ENCODE results near the gene ETV5.

Gene ETV5

DNA sequence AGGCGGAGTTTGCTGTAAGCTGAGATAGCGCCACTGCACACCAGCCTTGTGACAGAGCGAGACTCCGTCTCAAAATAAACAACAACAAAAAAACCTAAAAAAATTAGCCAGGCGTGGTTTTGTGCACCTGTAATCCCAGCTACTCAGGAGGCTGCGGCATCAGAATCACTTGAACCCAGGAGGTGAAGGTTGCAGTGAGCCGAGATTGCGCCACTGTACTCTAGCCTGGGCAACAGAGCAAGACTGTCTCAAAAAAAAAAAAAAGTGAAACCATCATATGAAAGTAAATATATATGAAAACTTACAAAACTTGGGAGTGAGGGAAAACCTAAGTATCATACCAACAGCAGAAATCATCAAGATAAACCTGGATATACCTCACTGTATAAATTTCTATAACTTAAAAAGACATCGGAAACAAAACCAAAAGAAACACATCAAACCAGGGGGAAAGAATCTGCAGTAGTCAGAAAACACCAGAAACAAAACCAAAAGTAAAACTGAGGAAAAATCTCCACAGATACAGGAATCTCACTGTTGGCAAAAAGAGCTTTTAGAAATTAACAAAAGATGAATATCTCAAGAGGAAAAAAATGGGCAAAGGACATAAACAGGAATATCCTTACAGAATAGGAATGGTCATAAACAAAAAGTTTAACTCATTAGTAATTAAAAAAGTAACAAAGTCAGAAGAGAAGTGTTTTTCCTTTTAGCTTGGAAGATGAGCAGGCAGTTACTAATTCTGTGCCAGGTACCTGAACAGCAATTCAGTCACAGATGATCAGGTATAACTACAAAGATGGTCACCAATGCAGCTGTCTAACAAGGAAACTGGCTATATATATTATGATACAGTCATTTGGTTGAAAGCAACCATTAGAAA is 41.3 kb downstream of the ETV5 start:
- peak overlapping the region; percentile 13 for H3K27ac ChIP-seq
- H3K36me3 ChIP-seq (ENCODE audit: control insufficient read depth, insufficient read depth, low read length) = no peaks in the 10 kb centered on the region
- H3K4me3 ChIP-seq (ENCODE audit: low read depth, low read length) = no peak overlapping the region
- H2AFZ ChIP-seq = no peak overlapping the region
- no peaks in the 10 kb centered on the region for H3K79me2 ChIP-seq
- no peaks in the 10 kb centered on the region for H3K9me3 ChIP-seq (ENCODE audit: control insufficient read depth, low read length)
- H3K4me2 ChIP-seq (ENCODE audit: low read length) = no peak overlapping the region
- TF ChIP-seq, protein P1, sequence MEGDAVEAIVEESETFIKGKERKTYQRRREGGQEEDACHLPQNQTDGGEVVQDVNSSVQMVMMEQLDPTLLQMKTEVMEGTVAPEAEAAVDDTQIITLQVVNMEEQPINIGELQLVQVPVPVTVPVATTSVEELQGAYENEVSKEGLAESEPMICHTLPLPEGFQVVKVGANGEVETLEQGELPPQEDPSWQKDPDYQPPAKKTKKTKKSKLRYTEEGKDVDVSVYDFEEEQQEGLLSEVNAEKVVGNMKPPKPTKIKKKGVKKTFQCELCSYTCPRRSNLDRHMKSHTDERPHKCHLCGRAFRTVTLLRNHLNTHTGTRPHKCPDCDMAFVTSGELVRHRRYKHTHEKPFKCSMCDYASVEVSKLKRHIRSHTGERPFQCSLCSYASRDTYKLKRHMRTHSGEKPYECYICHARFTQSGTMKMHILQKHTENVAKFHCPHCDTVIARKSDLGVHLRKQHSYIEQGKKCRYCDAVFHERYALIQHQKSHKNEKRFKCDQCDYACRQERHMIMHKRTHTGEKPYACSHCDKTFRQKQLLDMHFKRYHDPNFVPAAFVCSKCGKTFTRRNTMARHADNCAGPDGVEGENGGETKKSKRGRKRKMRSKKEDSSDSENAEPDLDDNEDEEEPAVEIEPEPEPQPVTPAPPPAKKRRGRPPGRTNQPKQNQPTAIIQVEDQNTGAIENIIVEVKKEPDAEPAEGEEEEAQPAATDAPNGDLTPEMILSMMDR (IDR thresholded peaks at IDR 0.05) = no peak
- H3K27me3 ChIP-seq (ENCODE audit: control insufficient read depth, insufficient read depth, low read length) = no peaks in the 10 kb centered on the region
- peaks cover 4% of the 10 kb centered on the region for H3K4me1 ChIP-seq
- no peak overlapping the region for H3K9ac ChIP-seq

DNA sequence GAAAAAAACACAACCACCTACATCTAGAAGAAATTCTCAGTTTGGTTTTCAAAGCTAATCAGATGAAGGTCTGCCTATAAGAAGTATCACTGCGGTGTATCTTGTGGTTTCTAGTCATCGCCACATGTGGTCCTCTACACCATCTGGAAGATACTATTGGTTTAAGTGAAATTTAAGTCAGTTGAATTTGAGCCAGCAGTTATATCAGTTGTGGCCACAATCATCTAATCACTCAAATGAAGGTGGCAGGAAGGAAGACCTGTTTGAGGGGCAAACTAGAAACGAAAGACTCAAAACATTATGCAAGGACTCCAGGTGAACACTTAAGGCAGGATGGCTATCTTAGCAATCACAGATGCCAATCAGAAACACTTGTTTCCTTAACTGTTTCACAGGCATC is 48.7 kb downstream of the ETV5 start:
- H3K9ac ChIP-seq = no peak overlapping the region
- H3K4me2 ChIP-seq (ENCODE audit: low read length) = no peak overlapping the region
- H3K4me1 ChIP-seq = no peaks in the 10 kb centered on the region
- no peaks in the 10 kb centered on the region for H3K36me3 ChIP-seq (ENCODE audit: control insufficient read depth, insufficient read depth, low read length)
- H3K27me3 ChIP-seq (ENCODE audit: control insufficient read depth, insufficient read depth, low read length) = no peaks in the 10 kb centered on the region
- H3K9me3 ChIP-seq (ENCODE audit: control insufficient read depth, low read length) = no peaks in the 10 kb centered on the region
- no peak overlapping the region for H2AFZ ChIP-seq
- TF ChIP-seq, protein P1 (IDR thresholded peaks at IDR 0.05) = no peak
- no peak overlapping the region for H3K27ac ChIP-seq
- no peak overlapping the region for H3K4me3 ChIP-seq (ENCODE audit: low read depth, low read length)
- H3K79me2 ChIP-seq = no peaks in the 10 kb centered on the region

DNA sequence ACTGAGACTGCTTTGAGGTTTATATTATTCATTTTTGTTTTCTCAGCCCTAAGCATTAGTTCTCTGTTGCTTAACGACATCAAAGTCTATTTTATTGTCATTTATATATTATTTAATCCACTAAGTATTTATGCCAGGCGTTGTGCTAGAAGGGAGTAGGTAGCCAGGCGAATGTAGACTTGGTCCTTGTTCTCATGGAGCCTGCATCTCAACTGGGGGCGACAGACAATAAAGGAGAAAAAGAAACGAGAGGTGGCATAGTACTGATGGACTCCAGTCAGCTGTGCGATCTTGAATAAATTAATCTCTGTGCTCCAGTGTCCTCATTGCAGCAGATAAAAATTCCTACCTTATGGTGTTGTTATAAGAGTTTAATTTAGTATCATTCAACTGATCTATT is 49.7 kb downstream of the ETV5 start:
- no peaks in the 10 kb centered on the region for H3K36me3 ChIP-seq (ENCODE audit: control insufficient read depth, insufficient read depth, low read length)
- TF ChIP-seq, protein P1 (IDR thresholded peaks at IDR 0.05) = no peak
- H3K27ac ChIP-seq = no peak overlapping the region
- no peaks in the 10 kb centered on the region for H3K27me3 ChIP-seq (ENCODE audit: control insufficient read depth, insufficient read depth, low read length)
- no peaks in the 10 kb centered on the region for H3K4me1 ChIP-seq
- no peak overlapping the region for H2AFZ ChIP-seq
- H3K4me2 ChIP-seq (ENCODE audit: low read length) = no peak overlapping the region
- H3K79me2 ChIP-seq = no peaks in the 10 kb centered on the region
- no peak overlapping the region for H3K9ac ChIP-seq
- no peaks in the 10 kb centered on the region for H3K9me3 ChIP-seq (ENCODE audit: control insufficient read depth, low read length)
- no peak overlapping the region for H3K4me3 ChIP-seq (ENCODE audit: low read depth, low read length)

DNA sequence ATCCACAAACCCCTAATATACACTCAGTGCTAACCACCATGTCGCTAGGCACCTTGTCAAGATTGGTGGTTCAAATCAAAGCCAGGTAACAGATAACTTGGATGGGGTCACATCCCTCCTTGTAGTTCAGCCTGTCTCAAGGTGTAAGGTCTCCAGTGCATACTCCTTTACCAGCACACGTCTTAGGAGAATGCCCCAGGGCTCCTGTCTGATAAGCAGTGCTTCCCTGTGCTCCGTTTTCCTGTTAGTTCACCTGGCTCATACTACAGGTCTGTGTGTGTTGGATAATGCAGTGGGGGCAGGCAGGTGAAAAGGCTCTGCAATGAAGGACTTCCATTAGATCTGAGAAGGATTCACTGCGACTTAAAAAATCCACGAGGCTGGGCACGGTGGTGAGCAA is 50.7 kb downstream of the ETV5 start:
- TF ChIP-seq, protein P1 (IDR thresholded peaks at IDR 0.05) = no peak
- Histone ChIP-seq H3K4me3 (ENCODE audit: low read depth, low read length) (no peak overlapping the region), H3K4me2 (ENCODE audit: low read length) (no peak overlapping the region), H2AFZ (no peak overlapping the region), H3K9me3 (ENCODE audit: control insufficient read depth, low read length) (no peaks in the 10 kb centered on the region), H3K27me3 (ENCODE audit: control insufficient read depth, insufficient read depth, low read length) (no peaks in the 10 kb centered on the region), H3K9ac (no peak overlapping the region), H3K27ac (no peak overlapping the region), H3K4me1 (no peaks in the 10 kb centered on the region), H3K79me2 (no peaks in the 10 kb centered on the region), H3K36me3 (ENCODE audit: control insufficient read depth, insufficient read depth, low read length) (no peaks in the 10 kb centered on the region)

DNA sequence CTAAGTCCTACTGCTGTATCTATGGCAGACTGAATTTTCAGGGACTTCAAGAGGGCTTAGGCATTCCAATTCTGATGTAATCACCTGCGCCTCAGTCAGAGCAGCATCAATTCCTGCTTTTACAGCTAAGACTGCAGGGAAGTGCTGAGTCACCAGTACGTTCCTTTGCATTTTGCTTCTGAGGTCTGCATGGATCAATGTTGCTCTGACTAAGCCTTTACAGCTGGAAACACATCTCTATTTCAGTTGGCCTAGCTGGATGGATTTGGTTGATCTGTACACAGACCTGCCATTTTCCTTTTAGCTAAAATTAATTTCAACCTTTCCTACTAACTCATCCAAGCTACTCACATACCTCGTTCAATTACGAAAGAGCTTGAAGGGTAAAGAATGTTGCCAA is 51.3 kb downstream of the ETV5 start:
- H3K4me2 ChIP-seq (ENCODE audit: low read length) = no peak overlapping the region
- H3K9me3 ChIP-seq (ENCODE audit: control insufficient read depth, low read length) = no peaks in the 10 kb centered on the region
- H3K27me3 ChIP-seq (ENCODE audit: control insufficient read depth, insufficient read depth, low read length) = no peaks in the 10 kb centered on the region
- no peak overlapping the region for H3K27ac ChIP-seq
- no peaks in the 10 kb centered on the region for H3K36me3 ChIP-seq (ENCODE audit: control insufficient read depth, insufficient read depth, low read length)
- TF ChIP-seq, protein P1 (IDR thresholded peaks at IDR 0.05) = no peak
- no peak overlapping the region for H3K9ac ChIP-seq
- no peak overlapping the region for H2AFZ ChIP-seq
- H3K4me1 ChIP-seq = no peaks in the 10 kb centered on the region
- H3K79me2 ChIP-seq = no peaks in the 10 kb centered on the region
- no peak overlapping the region for H3K4me3 ChIP-seq (ENCODE audit: low read depth, low read length)

Data from parathyroid adenoma (tissue), 2 donors.